GM12878 (cell line): ENCODE measurements around the gene SRBD1. TPM values are rescaled to one million over a fixed set of nuclear protein-coding genes. Genes with fewer than 3 reads are reported as not detected.

Experiments used
- ATAC-seq: fragments of 200-7000 bp; cut with Tn5 transposase; 3 replicates; pipeline ENCODE4 v1.9.1; 2020; ENCODE audit warnings: mild to moderate bottlenecking, moderate library complexity
- BruUV-seq: library from RNA; stranded (reverse); fragments of 400-500 nt; replicated peaks from 2 replicates; lab custom pipeline; 2021; lab: Mats Ljungman, UMichigan
- CTCF ChIA-PET: fragments of 300-600 bp; sonication (Branson Sonifier 250); formaldehyde crosslinking; extraction: SDS; loops from one replicate; lab custom pipeline; 2021; ENCODE audit warnings: inconsistent platforms; lab: Yijun Ruan, JAX
- POLR2A ChIA-PET: fragments of 350-600 bp; formaldehyde crosslinking; extraction: SDS; loops from one replicate; lab custom pipeline; 2021; ENCODE audit warnings: inconsistent platforms; lab: Charles Lee
- RAD21 ChIA-PET: fragments of 300-600 bp; sonication (Branson Sonifier 250); formaldehyde crosslinking; loops from one replicate; lab custom pipeline; 2023; ENCODE audit warnings: antibody characterized with exemption; ENCODE audit not compliant: unreplicated experiment; lab: Charles Lee
- SMC1A ChIA-PET: fragments of 300-600 bp; sonication (Branson Sonifier 250); formaldehyde crosslinking; loops from one replicate; lab custom pipeline; 2023; ENCODE audit not compliant: unreplicated experiment, uncharacterized antibody; lab: Charles Lee
- DNase-seq: peaks from one replicate; pipeline ENCODE4 v3.0.0-alpha.2; 2011; ENCODE audit warnings: low read depth, low spot score
- FAIRE-seq: peaks from 3 replicates; lab custom pipeline; 2011; peaks lifted over from hg19 to GRCh38; lab: Jason Lieb, UNC
- H2AFZ ChIP-seq: 2 replicates; pipeline ENCODE4 v1.6.0; 2011; ENCODE audit warnings: low read depth, low read length, control low read depth; ENCODE audit not compliant: control insufficient read depth
- H3K27ac ChIP-seq: 2 replicates; pipeline ENCODE4 v1.5.1; 2011; ENCODE audit warnings: control low read depth; ENCODE audit not compliant: control insufficient read depth, insufficient read depth
- H3K27me3 ChIP-seq, 2 experiments: replicated peaks in 1 of 2; 2 replicates each; pipeline versions ENCODE4 v1.6.0 to v1.6.1; 2011; ENCODE audit warnings: low read length in 1 of 2; ENCODE audit not compliant: control insufficient read depth in 2 of 2, insufficient read depth in 2 of 2
- H3K36me3 ChIP-seq, 2 experiments: 2 replicates each; pipeline ENCODE4 v1.5.1; 2011; ENCODE audit warnings: low read length in 1 of 2; ENCODE audit not compliant: control insufficient read depth in 2 of 2, insufficient read depth in 2 of 2
- H3K4me1 ChIP-seq: 2 replicates; pipeline ENCODE4 v1.6.1; 2011; ENCODE audit warnings: mild to moderate bottlenecking, low read length, moderate library complexity, mixed read lengths; ENCODE audit not compliant: control insufficient read depth, insufficient read depth
- H3K4me2 ChIP-seq: 2 replicates; pipeline ENCODE4 v1.6.0; 2011; ENCODE audit warnings: control low read depth; ENCODE audit not compliant: control insufficient read depth, insufficient read depth
- H3K4me3 ChIP-seq: fragments of 200-600 bp; sonication (generic); 2 replicates; pipeline ENCODE4 v1.5.1; 2016
- H3K79me2 ChIP-seq: 2 replicates; pipeline ENCODE4 v1.6.0; 2011; ENCODE audit warnings: low read length; ENCODE audit not compliant: control insufficient read depth, insufficient read depth
- H3K9ac ChIP-seq: 2 replicates; pipeline ENCODE4 v1.8.0; 2011; ENCODE audit warnings: low read length, control low read depth, mixed read lengths; ENCODE audit not compliant: control insufficient read depth, insufficient read depth
- H3K9me3 ChIP-seq: replicated peaks from 3 replicates; pipeline ENCODE4 v1.5.1; 2011; ENCODE audit warnings: mild to moderate bottlenecking, low read length; ENCODE audit not compliant: control insufficient read depth, insufficient read depth
- H4K20me1 ChIP-seq: 2 replicates; pipeline ENCODE4 v1.6.0; 2011; ENCODE audit not compliant: control insufficient read depth, insufficient read depth
- BCL11A ChIP-seq: IDR thresholded peaks from 2 replicates; pipeline ENCODE4 v1.6.1; 2011; ENCODE audit warnings: low read depth, low read length
- BMI1 ChIP-seq: fragments of 450-650 bp; IDR thresholded peaks from 2 replicates; pipeline ENCODE4 v1.6.1; 2016; ENCODE audit warnings: mild to moderate bottlenecking, moderate library complexity, borderline replicate concordance
- BRCA1 ChIP-seq: IDR thresholded peaks from 2 replicates; pipeline ENCODE4 v1.6.1; 2011; ENCODE audit warnings: low read depth, low read length, improper control_type of control experiment
- CBX5 ChIP-seq: sonication (generic); IDR thresholded peaks from 2 replicates; pipeline ENCODE4 v1.6.1; 2016; ENCODE audit warnings: low read depth, moderate library complexity, mild to moderate bottlenecking, inconsistent platforms
- EZH2 ChIP-seq: IDR thresholded peaks from 2 replicates; pipeline ENCODE4 v1.6.1; 2012; ENCODE audit warnings: low read depth, mild to moderate bottlenecking, control low read depth, inconsistent platforms, low read length, borderline replicate concordance; ENCODE audit not compliant: control insufficient read depth
- FOXK2 ChIP-seq: fragments of 450-650 bp; IDR thresholded peaks from 2 replicates; pipeline ENCODE4 v1.6.1; 2017; ENCODE audit warnings: mild to moderate bottlenecking, moderate library complexity
- MEF2B ChIP-seq: fragments of 450-650 bp; IDR thresholded peaks from 2 replicates; pipeline ENCODE4 v1.6.1; 2018; ENCODE audit warnings: mild to moderate bottlenecking, moderate library complexity; ENCODE audit not compliant: partially characterized antibody, poor library complexity, severe bottlenecking
- NFIC ChIP-seq: IDR thresholded peaks from 2 replicates; pipeline ENCODE4 v1.6.1; 2012; ENCODE audit warnings: low read depth, mild to moderate bottlenecking, inconsistent platforms, low read length, moderate library complexity
- POLR2A ChIP-seq: IDR thresholded peaks from 2 replicates; pipeline ENCODE4 v1.6.1; 2011; ENCODE audit warnings: low read depth, mild to moderate bottlenecking, low read length
- RFX5 ChIP-seq: IDR thresholded peaks from 2 replicates; pipeline ENCODE4 v1.6.1; 2011; ENCODE audit warnings: low read depth, low read length, improper control_type of control experiment
- SMAD1 ChIP-seq: fragments of 450-650 bp; IDR thresholded peaks from 2 replicates; pipeline ENCODE4 v1.6.1; 2018; ENCODE audit warnings: mild to moderate bottlenecking, low read depth; ENCODE audit not compliant: partially characterized antibody
- SMARCA5 ChIP-seq: fragments of 450-650 bp; IDR thresholded peaks from 2 replicates; pipeline ENCODE4 v1.6.1; 2017; ENCODE audit warnings: mild to moderate bottlenecking
- SMC3 ChIP-seq: IDR thresholded peaks from 2 replicates; pipeline ENCODE4 v1.6.1; 2011; ENCODE audit warnings: low read length, improper control_type of control experiment, borderline replicate concordance
- SREBF2 ChIP-seq: IDR thresholded peaks from 2 replicates; pipeline ENCODE4 v1.6.1; 2012; ENCODE audit warnings: mild to moderate bottlenecking, low read length
- USF1 ChIP-seq: IDR thresholded peaks from 2 replicates; pipeline ENCODE4 v1.6.1; 2011; ENCODE audit warnings: borderline replicate concordance, low read depth, mild to moderate bottlenecking, moderate library complexity, mixed read lengths, low read length; ENCODE audit not compliant: insufficient read depth; ENCODE audit errors: extremely low read length
- WRNIP1 ChIP-seq: IDR thresholded peaks from 2 replicates; pipeline ENCODE4 v1.6.1; 2011; ENCODE audit warnings: low read depth, low read length, improper control_type of control experiment, borderline replicate concordance
- WGBS: methylation state at CpG from one replicate; pipeline ENCODE4 v1.1.6; 2016; ENCODE audit warnings: low lambda C conversion rate; ENCODE audit not compliant: insufficient replicate concordance, insufficient coverage; ENCODE audit errors: missing lambda C conversion rate; 5-methylcytosine and 5-hydroxymethylcytosine counted together
- in situ Hi-C: fragments of 300-500 bp; cut with MboI; formaldehyde crosslinking; loops from 9 replicates; pipeline ENCODE4 v1.14.3; 2018; ENCODE audit warnings: mixed read lengths
- intact Hi-C: fragments of 100-400 bp; cut with micrococcal nuclease; formaldehyde crosslinking; loops from one replicate; pipeline ENCODE4 v1.14.2; 2022; ENCODE audit not compliant: unreplicated experiment
- polyA plus RNA-seq, 11 experiments: library from polyadenylated mRNA; depleted of rRNA in 4 of 11; unstranded in 6 of 11; stranded (reverse) in 5 of 11; fragments of >200 nt; fragmentation: Nextera tagmentation in 4 of 11; fragmentation: Illumina TruSeq in 1 of 11; extraction: Ambion mirVana in 4 of 11; extraction: Trizol in 1 of 11; gene quantifications; 1 replicate in 1 of 11; 2 replicates in 10 of 11; pipeline versions ENCODE4 v1.2.1 to v1.2.3, GENCODE V29; 2011 to 2016; ENCODE audit warnings: inconsistent platforms in 2 of 11, missing spikeins in 2 of 11, low read depth in 1 of 11
- total RNA-seq, 4 experiments: library from RNA; depleted of rRNA in 3 of 4; stranded (reverse); fragments of >200 nt in 3 of 4; fragmentation: Illumina TruSeq in 1 of 4; extraction: Trizol in 1 of 4; gene quantifications; 2 replicates each; pipeline versions ENCODE4 v1.2.1 to v1.2.3, GENCODE V29; 2013 to 2021
- TF ChIP-seq, protein P1 (sequence below): fragments of 450-650 bp; conservative IDR thresholded peaks from 2 replicates; pipeline ENCODE4 v1.6.1; 2017; ENCODE audit warnings: mild to moderate bottlenecking, moderate library complexity

The SRBD1 gene
- total and polyA plus RNA-seq, 10 of the 15 experiments (the other 5 are each of a cell fraction or from before 2014, with no cell fraction given) = 9.7 to 33.1 (median 20.1) TPM

DNA sequence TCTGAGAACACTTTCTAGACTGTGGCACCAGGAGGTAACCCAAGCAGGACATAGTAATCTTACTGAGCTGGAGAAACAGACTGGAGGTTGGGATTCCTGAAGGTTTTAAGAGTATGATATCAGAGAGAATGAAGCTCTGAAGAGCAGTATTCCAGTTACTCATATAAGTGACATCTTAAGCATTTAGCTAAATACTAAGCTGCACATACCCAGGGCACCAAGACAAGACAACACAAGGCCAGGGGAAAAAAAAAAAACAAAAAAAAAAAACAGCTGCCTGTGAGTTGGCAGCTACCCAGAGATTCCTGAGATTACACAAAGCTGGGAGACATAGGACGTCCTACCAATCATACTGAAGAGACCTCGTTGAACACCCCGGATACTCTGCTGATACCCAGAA, 175.8 kb downstream of the SRBD1 start:
- ChIA-PET SMC1A (interaction anchor here (0.6 to 1.6 kb wide), 5 partner anchors 12 to 1000 kb away, joined by 3 to 4 read pairs (median 3); no protein-coding TSS in a partner anchor), CTCF (no interaction called here), POLR2A (no interaction called here), RAD21 (interaction anchor here (1.1 kb wide), 1 partner anchor 18 kb away, joined by 3 read pairs; no protein-coding TSS in a partner anchor)
- Histone ChIP-seq H3K4me2 (no peak overlapping the region), H3K9me3 (peaks cover 3% of the 10 kb centered on the region; the same call in 1 of the 3 replicates), H3K4me1 (no peaks in the 10 kb centered on the region; the same call in 1 of the 2 replicates), H3K4me3 (no peak overlapping the region), H3K27me3 (no peaks in the 10 kb centered on the region), H3K79me2 (no peaks in the 10 kb centered on the region), H3K36me3 (no peaks in the 10 kb centered on the region), H2AFZ (no peak overlapping the region), H3K27ac (no peak overlapping the region), H3K9ac (no peak overlapping the region), H4K20me1 (no peaks in the 10 kb centered on the region)
- no peak for FAIRE-seq
- intact Hi-C loops = no loop called here
- in situ Hi-C loops = no loop called here
- WGBS = 97% methylated on average over 3 of the region's 3 CpGs
- no peak for ATAC-seq
- no peak for DNase-seq
- TF ChIP-seq MEF2B (no peak), BCL11A (no peak)
- TF ChIP-seq, protein P1, sequence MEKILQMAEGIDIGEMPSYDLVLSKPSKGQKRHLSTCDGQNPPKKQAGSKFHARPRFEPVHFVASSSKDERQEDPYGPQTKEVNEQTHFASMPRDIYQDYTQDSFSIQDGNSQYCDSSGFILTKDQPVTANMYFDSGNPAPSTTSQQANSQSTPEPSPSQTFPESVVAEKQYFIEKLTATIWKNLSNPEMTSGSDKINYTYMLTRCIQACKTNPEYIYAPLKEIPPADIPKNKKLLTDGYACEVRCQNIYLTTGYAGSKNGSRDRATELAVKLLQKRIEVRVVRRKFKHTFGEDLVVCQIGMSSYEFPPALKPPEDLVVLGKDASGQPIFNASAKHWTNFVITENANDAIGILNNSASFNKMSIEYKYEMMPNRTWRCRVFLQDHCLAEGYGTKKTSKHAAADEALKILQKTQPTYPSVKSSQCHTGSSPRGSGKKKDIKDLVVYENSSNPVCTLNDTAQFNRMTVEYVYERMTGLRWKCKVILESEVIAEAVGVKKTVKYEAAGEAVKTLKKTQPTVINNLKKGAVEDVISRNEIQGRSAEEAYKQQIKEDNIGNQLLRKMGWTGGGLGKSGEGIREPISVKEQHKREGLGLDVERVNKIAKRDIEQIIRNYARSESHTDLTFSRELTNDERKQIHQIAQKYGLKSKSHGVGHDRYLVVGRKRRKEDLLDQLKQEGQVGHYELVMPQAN = no peak
- no TSS peak for BruUV-seq

GRCh38 chr2:45433363-45433762, 177.7 kb downstream of the SRBD1 start:
- ChIA-PET SMC1A (interaction anchor here (0.7 to 1.7 kb wide), 5 partner anchors 9 to 1161 kb away, joined by 3 to 6 read pairs (median 3); no protein-coding TSS in a partner anchor), RAD21 (no interaction called here), POLR2A (no interaction called here), CTCF (interaction anchor here (1.1 to 1.3 kb wide), 2 partner anchors 12 to 451 kb away, joined by 3 read pairs; no protein-coding TSS in a partner anchor)
- H3K36me3 ChIP-seq = no peaks in the 10 kb centered on the region
- ATAC-seq = no peak
- no peak for DNase-seq
- no peak overlapping the region for H3K9ac ChIP-seq
- in situ Hi-C loops = no loop called here
- 75% methylated on average over 4 of the region's 4 CpGs for WGBS
- intact Hi-C loops = no loop called here
- BruUV-seq = no TSS peak
- no peak overlapping the region for H2AFZ ChIP-seq
- no peaks in the 10 kb centered on the region for H3K4me1 ChIP-seq
- peaks cover 3% of the 10 kb centered on the region; the same call in 1 of the 3 replicates for H3K9me3 ChIP-seq
- no peak for FAIRE-seq
- H4K20me1 ChIP-seq = no peaks in the 10 kb centered on the region
- no peak overlapping the region for H3K27ac ChIP-seq
- no peaks in the 10 kb centered on the region for H3K27me3 ChIP-seq
- no peak overlapping the region for H3K4me2 ChIP-seq
- H3K79me2 ChIP-seq = no peaks in the 10 kb centered on the region
- no peak overlapping the region for H3K4me3 ChIP-seq
- TF ChIP-seq EZH2 (no peak), SMAD1 (no peak), WRNIP1 (no peak), CBX5 (no peak), FOXK2 (no peak), POLR2A (no peak), BMI1 (no peak), USF1 (no peak), BRCA1 (no peak), RFX5 (no peak), SREBF2 (no peak), SMC3 (no peak), SMARCA5 (no peak), NFIC (no peak)
